ENCODE measurements around the gene SRSF12. TPM values are rescaled to one million over a fixed set of nuclear protein-coding genes. Genes with fewer than 3 reads are reported as not detected.
"Not testable (repeated sequence)": the region's sequence is repeated elsewhere in the genome, so short reads cannot be mapped to it uniquely, and the experiment has no call there.

SRSF12 gene
- total RNA-seq, 8 experiments from 2014 or later = 0.25 to 21.6 (median 12.9) TPM

GRCh38 chr6:89079511-89080234 is 38.2 kb downstream of the SRSF12 start:
- H3K4me3 ChIP-seq = peak overlapping the region; percentile 67 to 92 (median 81)
- peak in 2 of 8 experiments; percentile 1 for ATAC-seq (replicated peaks in 6 of 8)
- 0 to 8% (median 3%) methylated on average over 6 to 19 of the region's 20 CpGs; no CpG with 5 or more reads in 1 of the 10 experiments for WGBS, 10 experiments
- peaks cover 8 to 12% of the 10 kb centered on the region in 2 donors for H3K4me1 ChIP-seq (replicated peaks in 1 of 2)
- in situ Hi-C loops (cut with MboI; ENCODE audit: low pct_unique_long_range_greater_than_20kb in 2 of 9, low sequenced_read_pairs in 9 of 9, unreplicated experiment in 9 of 9) = loop anchor here in 3 of 9 experiments (10.0 to 25.0 kb wide), 2 partner anchors 92 to 95 kb away; no protein-coding TSS in a partner anchor
- peak overlapping the region; percentile 57 to 66 for H3K27ac ChIP-seq

- Histone ChIP-seq H3K4me1 (replicated peaks in 1 of 2) (no peaks in the 10 kb centered on the region), H3K4me3 (no peak overlapping the region), H3K27ac (no peak overlapping the region)
- 50 to 96% (median 82%) methylated on average over 1 to 2 of the region's 2 CpGs; no CpG with 5 or more reads in 2 of the 10 experiments for WGBS, 10 experiments
- in situ Hi-C loops (cut with MboI; ENCODE audit: low pct_unique_long_range_greater_than_20kb in 2 of 9, low sequenced_read_pairs in 9 of 9, unreplicated experiment in 9 of 9) = no loop called here
- no peak for ATAC-seq (replicated peaks in 6 of 8)
Observed at GRCh38 chr6:89073840-89074239, 44.0 kb downstream of the SRSF12 start.

- 31 to 86% (median 43%) methylated on average over 1 to 4 of the region's 4 CpGs; no CpG with 5 or more reads in 2 of the 10 experiments for WGBS, 10 experiments
- Histone ChIP-seq H3K4me1 (replicated peaks in 1 of 2) (no peaks in the 10 kb centered on the region), H3K4me3 (no peak overlapping the region), H3K27ac (no peak overlapping the region)
- in situ Hi-C loops (cut with MboI; ENCODE audit: low pct_unique_long_range_greater_than_20kb in 2 of 9, low sequenced_read_pairs in 9 of 9, unreplicated experiment in 9 of 9) = no loop called here
- ATAC-seq (replicated peaks in 6 of 8) = peak in 4 of 8 experiments; percentile 28 to 52 (median 36)
Observed at GRCh38 chr6:89073014-89073620, 44.8 kb downstream of the SRSF12 start.

GRCh38 chr6:89071036-89071435 is 46.8 kb downstream of the SRSF12 start:
- Histone ChIP-seq H3K4me1 (replicated peaks in 1 of 2) (no peaks in the 10 kb centered on the region), H3K4me3 (no peak overlapping the region), H3K27ac (no peak overlapping the region)
- in situ Hi-C loops (cut with MboI; ENCODE audit: low pct_unique_long_range_greater_than_20kb in 2 of 9, low sequenced_read_pairs in 9 of 9, unreplicated experiment in 9 of 9) = no loop called here
- ATAC-seq (replicated peaks in 6 of 8) = no peak

- in situ Hi-C loops (cut with MboI; ENCODE audit: low pct_unique_long_range_greater_than_20kb in 2 of 9, low sequenced_read_pairs in 9 of 9, unreplicated experiment in 9 of 9) = no loop called here
- 53 to 94% (median 80%) methylated on average over 1 to 9 of the region's 10 CpGs; no CpG with 5 or more reads in 2 of the 10 experiments for WGBS, 10 experiments
- Histone ChIP-seq H3K27ac (no peak overlapping the region), H3K4me3 (no peak overlapping the region), H3K4me1 (replicated peaks in 1 of 2) (no peaks in the 10 kb centered on the region)
- no peak for ATAC-seq (replicated peaks in 6 of 8)
Observed at GRCh38 chr6:89069536-89070163, 48.2 kb downstream of the SRSF12 start.

- H3K4me1 ChIP-seq (replicated peaks in 1 of 2) = no peaks in the 10 kb centered on the region
- WGBS, 10 experiments = 0 to 89% (median 63%) methylated on average over 1 of the region's 1 CpG; no CpG with 5 or more reads in 2 of the 10 experiments
- no peak overlapping the region for H3K27ac ChIP-seq
- ATAC-seq (replicated peaks in 6 of 8) = no peak
- no peak overlapping the region for H3K4me3 ChIP-seq
- in situ Hi-C loops (cut with MboI; ENCODE audit: low pct_unique_long_range_greater_than_20kb in 2 of 9, low sequenced_read_pairs in 9 of 9, unreplicated experiment in 9 of 9) = no loop called here
Observed at GRCh38 chr6:89068695-89069094, 49.2 kb downstream of the SRSF12 start.

- in situ Hi-C loops (cut with MboI; ENCODE audit: low pct_unique_long_range_greater_than_20kb in 2 of 9, low sequenced_read_pairs in 9 of 9, unreplicated experiment in 9 of 9) = no loop called here
- Histone ChIP-seq H3K4me1 (replicated peaks in 1 of 2) (no peaks in the 10 kb centered on the region), H3K27ac (no peak overlapping the region), H3K4me3 (no peak overlapping the region)
- no peak for ATAC-seq (replicated peaks in 6 of 8)
Observed at GRCh38 chr6:89067796-89068195, 50.1 kb downstream of the SRSF12 start.

GRCh38 chr6:89066940-89067646 is 50.8 kb downstream of the SRSF12 start:
- Histone ChIP-seq H3K4me3 (no peak overlapping the region), H3K27ac (no peak overlapping the region), H3K4me1 (replicated peaks in 1 of 2) (no peaks in the 10 kb centered on the region)
- ATAC-seq (replicated peaks in 6 of 8) = no peak
- in situ Hi-C loops (cut with MboI; ENCODE audit: low pct_unique_long_range_greater_than_20kb in 2 of 9, low sequenced_read_pairs in 9 of 9, unreplicated experiment in 9 of 9) = no loop called here
- 13 to 80% (median 69%) methylated on average over 2 to 4 of the region's 4 CpGs; no CpG with 5 or more reads in 1 of the 10 experiments for WGBS, 10 experiments

- H3K4me3 ChIP-seq; H3K27ac ChIP-seq; H3K4me1 ChIP-seq (replicated peaks in 1 of 2); in situ Hi-C loops (cut with MboI; ENCODE audit: low pct_unique_long_range_greater_than_20kb in 2 of 9, low sequenced_read_pairs in 9 of 9, unreplicated experiment in 9 of 9); ATAC-seq (replicated peaks in 6 of 8): not testable (repeated sequence)
- 83 to 100% (median 100%) methylated on average over 1 to 3 of the region's 9 CpGs; no CpG with 5 or more reads in 7 of the 10 experiments for WGBS, 10 experiments
Observed at GRCh38 chr6:89066121-89066520, 51.8 kb downstream of the SRSF12 start.

GRCh38 chr6:89064931-89065330 is 52.9 kb downstream of the SRSF12 start:
- H3K4me3 ChIP-seq; ATAC-seq (replicated peaks in 6 of 8); H3K27ac ChIP-seq; H3K4me1 ChIP-seq (replicated peaks in 1 of 2); in situ Hi-C loops (cut with MboI; ENCODE audit: low pct_unique_long_range_greater_than_20kb in 2 of 9, low sequenced_read_pairs in 9 of 9, unreplicated experiment in 9 of 9): not testable (repeated sequence)
- WGBS, 10 experiments = 75 to 100% (median 88%) methylated on average over 4 to 7 of the region's 22 CpGs; no CpG with 5 or more reads in 6 of the 10 experiments

GRCh38 chr6:89063881-89064280 is 54.0 kb downstream of the SRSF12 start:
- in situ Hi-C loops (cut with MboI; ENCODE audit: low pct_unique_long_range_greater_than_20kb in 2 of 9, low sequenced_read_pairs in 9 of 9, unreplicated experiment in 9 of 9) = no loop called here
- no peak for ATAC-seq (replicated peaks in 6 of 8)

GRCh38 chr6:89059227-89059626 is 58.6 kb downstream of the SRSF12 start:
- ATAC-seq (replicated peaks in 6 of 8) = no peak
- in situ Hi-C loops (cut with MboI; ENCODE audit: low pct_unique_long_range_greater_than_20kb in 2 of 9, low sequenced_read_pairs in 9 of 9, unreplicated experiment in 9 of 9) = no loop called here

More at GRCh38 chr6:89063881-89064280, 54.0 kb downstream of the SRSF12 start:
- no peak overlapping the region for H3K27ac ChIP-seq
- 40 to 100% (median 85%) methylated on average over 1 of the region's 1 CpG; no CpG with 5 or more reads in 2 of the 10 experiments for WGBS, 10 experiments
- H3K4me1 ChIP-seq (replicated peaks in 1 of 2) = no peaks in the 10 kb centered on the region
- H3K4me3 ChIP-seq = no peak overlapping the region

GRCh38 chr6:89058627-89059026 is 59.2 kb downstream of the SRSF12 start:
- H3K4me3 ChIP-seq = no peak overlapping the region
- in situ Hi-C loops (cut with MboI; ENCODE audit: low pct_unique_long_range_greater_than_20kb in 2 of 9, low sequenced_read_pairs in 9 of 9, unreplicated experiment in 9 of 9) = no loop called here
- 28 to 97% (median 60%) methylated on average over 1 to 5 of the region's 5 CpGs for WGBS, 10 experiments
- peak in 2 of 8 experiments; percentile 65 to 92 for ATAC-seq (replicated peaks in 6 of 8)
- no peaks in the 10 kb centered on the region for H3K4me1 ChIP-seq (replicated peaks in 1 of 2)
- H3K27ac ChIP-seq = no peak overlapping the region

More at GRCh38 chr6:89059227-89059626, 58.6 kb downstream of the SRSF12 start:
- Histone ChIP-seq H3K4me1 (replicated peaks in 1 of 2) (no peaks in the 10 kb centered on the region), H3K27ac (no peak overlapping the region), H3K4me3 (no peak overlapping the region)
- 60 to 100% (median 93%) methylated on average over 2 to 12 of the region's 12 CpGs for WGBS, 10 experiments

All from motor neuron (in vitro differentiated cells).